Trophoblast cell (in vitro differentiated cells and primary cell): ENCODE data around the gene EPB41L2.

Experiments used
- DNase-seq, 2 donors: peaks; one replicate each; pipeline ENCODE4 v3.0.0-alpha.2; 2016
- H2AFZ ChIP-seq: 2 replicates; pipeline ENCODE4 v1.6.1; 2013; ENCODE audit warnings: low read length, moderate library complexity, mild to moderate bottlenecking; ENCODE audit not compliant: insufficient read depth, poor library complexity
- H2AK5ac ChIP-seq: 2 replicates; pipeline ENCODE4 v1.6.1; 2013; ENCODE audit warnings: mild to moderate bottlenecking, low read length
- H2BK120ac ChIP-seq: 2 replicates; pipeline ENCODE4 v1.6.1; 2013; ENCODE audit warnings: low read length, mild to moderate bottlenecking, moderate library complexity; ENCODE audit not compliant: insufficient read depth, poor library complexity
- H2BK12ac ChIP-seq: 2 replicates; pipeline ENCODE4 v1.6.1; 2013; ENCODE audit warnings: mild to moderate bottlenecking, low read length, moderate library complexity
- H2BK5ac ChIP-seq: 2 replicates; pipeline ENCODE4 v1.6.1; 2013; ENCODE audit warnings: low read length, low read depth, moderate library complexity, mild to moderate bottlenecking; ENCODE audit not compliant: poor library complexity
- H3K14ac ChIP-seq: 2 replicates; pipeline ENCODE4 v1.6.1; 2013; ENCODE audit warnings: mild to moderate bottlenecking, low read length
- H3K18ac ChIP-seq: 2 replicates; pipeline ENCODE4 v1.6.1; 2013; ENCODE audit warnings: mild to moderate bottlenecking, low read length
- H3K23ac ChIP-seq: 2 replicates; pipeline ENCODE4 v1.6.1; 2013; ENCODE audit warnings: low read length
- H3K27ac ChIP-seq: 2 replicates; pipeline ENCODE4 v1.5.1; 2013; ENCODE audit warnings: low read depth, mild to moderate bottlenecking, inconsistent platforms, low read length, moderate library complexity
- H3K27me3 ChIP-seq: 2 replicates; pipeline ENCODE4 v1.6.1; 2013; ENCODE audit warnings: inconsistent platforms, mild to moderate bottlenecking, low read length, moderate library complexity; ENCODE audit not compliant: insufficient read depth
- H3K36me3 ChIP-seq, 2 experiments: 1 replicate in 1 of 2; 2 replicates in 1 of 2; pipeline ENCODE4 v1.6.1; 2013; ENCODE audit warnings: low read length in 2 of 2, mild to moderate bottlenecking in 2 of 2, moderate library complexity in 1 of 2; ENCODE audit not compliant: insufficient read depth in 2 of 2, control insufficient read depth in 1 of 2
- H3K4ac ChIP-seq: 2 replicates; pipeline ENCODE4 v1.6.1; 2013; ENCODE audit warnings: low read depth, mild to moderate bottlenecking, low read length, moderate library complexity
- H3K4me1 ChIP-seq, 2 experiments: 1 replicate in 1 of 2; 2 replicates in 1 of 2; pipeline ENCODE4 v1.6.1; 2013; ENCODE audit warnings: low read length in 2 of 2, mild to moderate bottlenecking in 2 of 2, moderate library complexity in 1 of 2; ENCODE audit not compliant: insufficient read depth in 2 of 2, control insufficient read depth in 1 of 2
- H3K4me2 ChIP-seq: 2 replicates; pipeline ENCODE4 v1.6.1; 2013; ENCODE audit warnings: inconsistent platforms, mild to moderate bottlenecking, low read length, moderate library complexity
- H3K4me3 ChIP-seq: 2 replicates; pipeline ENCODE4 v1.5.1; 2013; ENCODE audit warnings: mild to moderate bottlenecking, low read depth, low read length, inconsistent platforms
- H3K79me1 ChIP-seq: one replicate; pipeline ENCODE4 v1.6.1; 2013; ENCODE audit warnings: low read length
- H3K79me2 ChIP-seq: 2 replicates; pipeline ENCODE4 v1.6.1; 2013; ENCODE audit warnings: low read length, mild to moderate bottlenecking; ENCODE audit not compliant: control insufficient read depth, insufficient read depth, poor library complexity
- H3K9ac ChIP-seq: 2 replicates; pipeline ENCODE4 v1.6.1; 2013; ENCODE audit warnings: mild to moderate bottlenecking, low read length
- H3K9me3 ChIP-seq: 2 replicates; pipeline ENCODE4 v1.6.1; 2013; ENCODE audit warnings: low read depth, mild to moderate bottlenecking, control low read depth, inconsistent platforms, low read length; ENCODE audit not compliant: insufficient read depth
- H4K12ac ChIP-seq: 2 replicates; pipeline ENCODE4 v1.6.1; 2013; ENCODE audit warnings: low read depth, mild to moderate bottlenecking, low read length, moderate library complexity
- H4K8ac ChIP-seq: 2 replicates; pipeline ENCODE4 v1.6.1; 2013; ENCODE audit warnings: low read depth, mild to moderate bottlenecking, low read length, moderate library complexity
- H4K91ac ChIP-seq: one replicate; pipeline ENCODE4 v1.6.1; 2013; ENCODE audit warnings: low read depth, mild to moderate bottlenecking, low read length, moderate library complexity
- WGBS: extraction: QIAGEN DNeasy Blood & Tissue Kit; methylation state at CpG from one replicate; pipeline ENCODE4 v1.1.7; 2013; ENCODE audit warnings: missing lambda C conversion rate; ENCODE audit not compliant: insufficient read length, insufficient coverage; ENCODE audit errors: extremely low coverage; 5-methylcytosine and 5-hydroxymethylcytosine counted together

The EPB41L2 gene

DNA sequence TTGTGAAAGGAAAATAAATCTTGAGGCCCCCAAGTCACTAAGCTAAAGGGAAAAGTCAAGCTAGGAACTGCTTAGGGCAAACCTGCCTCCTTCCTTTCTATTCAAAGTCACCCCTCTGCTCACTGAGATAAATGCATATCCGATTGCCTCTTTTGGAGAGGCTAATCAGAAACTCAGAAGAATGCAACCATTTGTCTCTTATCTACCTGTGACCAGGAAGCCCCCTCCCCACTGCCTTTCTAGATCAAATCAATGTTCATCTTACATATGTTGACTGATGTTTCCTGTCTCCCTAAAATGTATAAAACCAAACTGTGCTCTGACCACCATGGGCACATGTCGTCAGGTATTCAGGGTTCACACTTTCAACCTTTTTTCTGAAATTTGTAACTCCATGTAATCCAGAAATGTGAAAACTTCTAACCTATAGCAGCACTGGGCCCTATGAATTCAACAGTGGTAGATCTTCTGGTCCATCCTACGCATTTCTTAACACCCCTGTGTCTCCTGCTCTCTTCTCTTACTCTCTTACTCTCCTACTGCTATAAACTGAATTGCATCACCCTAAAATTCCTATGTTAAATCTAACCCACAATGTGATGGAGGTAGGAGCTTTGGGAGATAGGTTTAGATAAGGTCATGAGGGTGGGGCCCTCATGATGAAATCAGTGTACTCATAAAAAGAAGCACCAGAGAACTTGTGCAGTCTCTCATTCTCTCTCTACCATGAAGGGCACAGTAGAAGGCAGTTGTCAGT lies 89.3 kb downstream of the EPB41L2 start:
- Histone ChIP-seq H3K4me3 (no peak overlapping the region), H3K27ac (no peak overlapping the region), H2BK5ac (no peak overlapping the region), H2BK120ac (no peak overlapping the region), H3K4me2 (no peak overlapping the region), H4K8ac (no peak overlapping the region), H3K4ac (no peak overlapping the region), H3K23ac (no peak overlapping the region), H3K18ac (no peak overlapping the region), H2AK5ac (no peak overlapping the region), H3K9me3 (no peaks in the 10 kb centered on the region), H3K79me2 (no peaks in the 10 kb centered on the region), H4K12ac (no peak overlapping the region), H3K14ac (no peak overlapping the region), H3K9ac (no peak overlapping the region), H3K79me1 (no peaks in the 10 kb centered on the region), H3K36me3 (no peaks in the 10 kb centered on the region), H2BK12ac (no peak overlapping the region), H4K91ac (no peak overlapping the region), H3K27me3 (no peaks in the 10 kb centered on the region), H3K4me1 (peaks cover 0 to 5% of the 10 kb centered on the region in 2 experiments), H2AFZ (no peak overlapping the region)
- no peak for DNase-seq
- WGBS: no CpG with 5 or more reads among the region's 3 CpGs

DNA sequence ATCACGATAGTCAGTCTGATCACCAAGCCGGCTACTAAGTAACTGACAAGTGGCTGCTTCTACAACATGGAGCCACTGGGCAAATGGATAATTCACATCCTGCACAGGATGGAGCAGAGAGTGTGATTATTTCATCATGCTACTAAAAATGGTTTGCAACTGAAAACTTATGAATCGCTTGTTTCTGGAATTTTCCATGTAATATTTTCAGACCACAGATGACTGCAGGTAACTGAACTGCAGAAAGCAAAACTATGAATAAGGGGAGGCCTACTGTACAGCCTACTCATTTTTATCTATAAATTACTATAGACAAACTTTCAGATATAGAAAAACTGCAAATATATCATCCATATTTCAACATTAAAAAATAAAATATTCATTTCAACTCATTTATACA lies 91.5 kb downstream of the EPB41L2 start:
- H3K14ac ChIP-seq: no peak overlapping the region
- no peak overlapping the region for H2AFZ ChIP-seq
- no peak overlapping the region for H2AK5ac ChIP-seq
- no peak overlapping the region for H3K4ac ChIP-seq
- H3K23ac ChIP-seq: no peak overlapping the region
- no CpG with 5 or more reads among the region's 3 CpGs for WGBS
- no peaks in the 10 kb centered on the region for H3K9me3 ChIP-seq
- H4K91ac ChIP-seq: no peak overlapping the region
- H2BK5ac ChIP-seq: no peak overlapping the region
- H3K27ac ChIP-seq: no peak overlapping the region
- H3K79me1 ChIP-seq: no peaks in the 10 kb centered on the region
- H2BK120ac ChIP-seq: no peak overlapping the region
- no peak overlapping the region for H3K18ac ChIP-seq
- no peak overlapping the region for H4K8ac ChIP-seq
- H3K4me3 ChIP-seq: no peak overlapping the region
- H3K36me3 ChIP-seq: no peaks in the 10 kb centered on the region
- no peaks in the 10 kb centered on the region for H3K27me3 ChIP-seq
- no peak overlapping the region for H3K4me2 ChIP-seq
- H2BK12ac ChIP-seq: no peak overlapping the region
- no peak overlapping the region for H3K9ac ChIP-seq
- no peak for DNase-seq
- peaks cover 2 to 8% of the 10 kb centered on the region in 2 experiments for H3K4me1 ChIP-seq
- H4K12ac ChIP-seq: no peak overlapping the region
- no peaks in the 10 kb centered on the region for H3K79me2 ChIP-seq

DNA sequence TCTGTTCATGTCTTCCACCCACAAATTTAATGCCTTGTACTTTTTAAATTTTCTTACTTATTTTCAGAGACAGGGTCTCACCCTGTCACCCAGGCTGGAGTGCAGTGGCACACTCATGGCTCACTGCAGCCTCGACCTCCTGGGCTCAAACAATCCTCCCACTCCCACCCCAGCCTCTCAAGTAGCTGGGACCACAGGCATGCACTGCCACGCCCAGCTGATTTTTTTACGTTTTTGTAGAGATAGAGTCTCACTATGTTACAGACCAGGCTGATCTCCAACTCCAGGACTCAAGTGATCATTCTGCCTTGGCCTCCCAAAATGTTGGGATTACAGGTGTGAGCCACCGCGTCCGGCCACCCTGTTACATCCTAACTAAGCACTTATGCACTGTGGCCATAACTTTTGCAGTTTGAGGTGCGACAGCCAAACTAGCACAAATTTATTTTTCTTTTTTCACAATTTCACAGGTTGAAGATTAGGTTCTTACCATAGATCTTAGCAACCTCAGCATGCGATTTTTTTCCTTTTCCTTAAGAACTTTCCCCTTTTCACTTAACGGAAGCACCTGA lies 92.1 kb downstream of the EPB41L2 start:
- Histone ChIP-seq H2BK5ac (no peak overlapping the region), H4K91ac (no peak overlapping the region), H4K12ac (no peak overlapping the region), H4K8ac (no peak overlapping the region), H2AK5ac (no peak overlapping the region), H3K4ac (no peak overlapping the region), H3K27me3 (no peaks in the 10 kb centered on the region), H3K4me2 (no peak overlapping the region), H3K9me3 (no peaks in the 10 kb centered on the region), H2BK12ac (no peak overlapping the region), H3K4me1 (peaks cover 2 to 8% of the 10 kb centered on the region in 2 experiments), H3K18ac (no peak overlapping the region), H2AFZ (no peak overlapping the region), H2BK120ac (no peak overlapping the region), H3K36me3 (no peaks in the 10 kb centered on the region), H3K23ac (no peak overlapping the region), H3K27ac (no peak overlapping the region), H3K79me2 (no peaks in the 10 kb centered on the region), H3K14ac (no peak overlapping the region), H3K79me1 (no peaks in the 10 kb centered on the region), H3K4me3 (no peak overlapping the region), H3K9ac (no peak overlapping the region)
- WGBS: no CpG with 5 or more reads among the region's 9 CpGs
- no peak for DNase-seq

DNA sequence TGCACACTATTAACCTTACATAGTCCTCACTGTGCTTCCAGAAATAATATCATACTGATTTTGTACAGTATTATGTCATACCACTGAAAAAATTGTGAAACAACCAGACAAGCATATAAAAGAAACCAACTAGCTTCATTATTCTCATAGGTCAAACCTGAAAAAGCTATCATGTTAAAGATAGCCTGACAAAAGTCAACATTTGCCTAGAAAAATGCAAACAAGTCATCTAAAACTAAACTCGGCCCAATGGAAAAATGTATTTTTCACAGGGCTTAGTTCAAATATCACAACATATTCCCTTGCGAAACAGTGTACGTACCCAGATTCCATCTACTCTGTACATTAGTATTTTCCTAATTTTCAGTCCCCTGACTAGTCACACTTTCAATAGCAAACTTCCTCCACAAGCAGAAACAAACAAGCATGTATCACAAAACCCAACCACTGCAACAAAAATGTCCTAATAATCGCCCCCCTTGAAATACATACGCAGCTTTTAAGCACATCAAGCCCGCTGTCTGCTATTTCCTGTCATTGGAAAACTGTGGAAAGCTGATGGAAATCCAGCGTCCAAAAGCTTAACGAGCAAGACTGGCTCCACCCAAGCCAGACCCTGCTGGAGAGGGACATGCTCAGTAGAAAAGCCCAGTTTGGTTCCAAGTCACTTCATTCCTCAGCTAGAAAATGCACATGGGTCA lies 93.1 kb downstream of the EPB41L2 start:
- Histone ChIP-seq H3K79me1 (no peaks in the 10 kb centered on the region), H3K9ac (no peak overlapping the region)
- no CpG with 5 or more reads among the region's 8 CpGs for WGBS

More for the DNA sequence above, 93.1 kb downstream of the EPB41L2 start:
- no peak overlapping the region for H2BK12ac ChIP-seq
- H2BK5ac ChIP-seq: no peak overlapping the region
- H4K8ac ChIP-seq: no peak overlapping the region
- H3K36me3 ChIP-seq: no peaks in the 10 kb centered on the region
- H3K4ac ChIP-seq: no peak overlapping the region
- H3K9me3 ChIP-seq: no peaks in the 10 kb centered on the region
- H3K18ac ChIP-seq: no peak overlapping the region
- no peak overlapping the region for H2AK5ac ChIP-seq
- no peak for DNase-seq
- peaks cover 2 to 8% of the 10 kb centered on the region in 2 experiments for H3K4me1 ChIP-seq
- no peak overlapping the region for H3K4me3 ChIP-seq
- H3K27me3 ChIP-seq: no peaks in the 10 kb centered on the region
- H3K23ac ChIP-seq: no peak overlapping the region
- no peak overlapping the region for H3K14ac ChIP-seq
- no peak overlapping the region for H2AFZ ChIP-seq
- no peak overlapping the region for H3K27ac ChIP-seq
- H4K91ac ChIP-seq: no peak overlapping the region
- H3K4me2 ChIP-seq: no peak overlapping the region
- no peak overlapping the region for H2BK120ac ChIP-seq
- H3K79me2 ChIP-seq: no peaks in the 10 kb centered on the region
- no peak overlapping the region for H4K12ac ChIP-seq
